ENCODE measurements around the gene TMCC2.

Gene TMCC2

DNA sequence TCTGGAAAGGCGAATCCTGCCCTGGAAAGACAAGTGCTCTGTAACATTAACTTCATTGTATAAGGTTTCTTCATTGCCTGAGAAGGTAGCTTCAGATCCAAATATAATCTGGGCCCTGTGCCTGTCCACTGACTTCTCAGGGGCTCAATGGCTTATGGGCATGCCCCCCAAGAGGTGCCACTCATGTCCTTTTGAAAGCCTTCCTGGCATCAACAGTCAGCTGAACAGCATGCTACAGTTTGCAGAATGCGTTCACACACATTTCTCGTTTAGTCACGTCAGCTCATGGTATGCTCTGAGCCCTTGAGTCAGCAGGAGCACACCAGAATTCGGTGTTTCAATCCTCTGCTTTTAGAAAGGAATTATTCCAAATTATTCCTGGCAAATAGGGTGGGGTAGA lies 23.8 kb downstream of the TMCC2 start:
- no peak overlapping the region for H3K4me2 ChIP-seq (ENCODE audit: low read length)
- no peaks in the 10 kb centered on the region for H3K79me2 ChIP-seq (ENCODE audit: control insufficient read depth, low read length)
- TF ChIP-seq EZH2phosphoT487 (IDR thresholded peaks at IDR 0.05; ENCODE audit: borderline replicate concordance, low read length) = no peak
- TF ChIP-seq, protein P1, sequence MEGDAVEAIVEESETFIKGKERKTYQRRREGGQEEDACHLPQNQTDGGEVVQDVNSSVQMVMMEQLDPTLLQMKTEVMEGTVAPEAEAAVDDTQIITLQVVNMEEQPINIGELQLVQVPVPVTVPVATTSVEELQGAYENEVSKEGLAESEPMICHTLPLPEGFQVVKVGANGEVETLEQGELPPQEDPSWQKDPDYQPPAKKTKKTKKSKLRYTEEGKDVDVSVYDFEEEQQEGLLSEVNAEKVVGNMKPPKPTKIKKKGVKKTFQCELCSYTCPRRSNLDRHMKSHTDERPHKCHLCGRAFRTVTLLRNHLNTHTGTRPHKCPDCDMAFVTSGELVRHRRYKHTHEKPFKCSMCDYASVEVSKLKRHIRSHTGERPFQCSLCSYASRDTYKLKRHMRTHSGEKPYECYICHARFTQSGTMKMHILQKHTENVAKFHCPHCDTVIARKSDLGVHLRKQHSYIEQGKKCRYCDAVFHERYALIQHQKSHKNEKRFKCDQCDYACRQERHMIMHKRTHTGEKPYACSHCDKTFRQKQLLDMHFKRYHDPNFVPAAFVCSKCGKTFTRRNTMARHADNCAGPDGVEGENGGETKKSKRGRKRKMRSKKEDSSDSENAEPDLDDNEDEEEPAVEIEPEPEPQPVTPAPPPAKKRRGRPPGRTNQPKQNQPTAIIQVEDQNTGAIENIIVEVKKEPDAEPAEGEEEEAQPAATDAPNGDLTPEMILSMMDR (IDR thresholded peaks at IDR 0.05; ENCODE audit: low read depth, low read length, poor library complexity, severe bottlenecking) = no peak
- H4K20me1 ChIP-seq (ENCODE audit: control insufficient read depth, insufficient read depth, low read depth, low read length) = no peaks in the 10 kb centered on the region
- H3K4me1 ChIP-seq (ENCODE audit: control insufficient read depth, low read length) = no peaks in the 10 kb centered on the region
- H3K9me3 ChIP-seq (ENCODE audit: control insufficient read depth, insufficient read depth, low read length) = no peaks in the 10 kb centered on the region
- H3K27ac ChIP-seq (ENCODE audit: low read depth, low read length) = no peak overlapping the region
- H3K36me3 ChIP-seq (ENCODE audit: control insufficient read depth, low read length) = no peaks in the 10 kb centered on the region
- no peaks in the 10 kb centered on the region for H3F3A ChIP-seq (ENCODE audit: control insufficient read depth, insufficient read depth)
- H3K4me3 ChIP-seq (ENCODE audit: low read length) = no peak overlapping the region
- H3K9me2 ChIP-seq (replicated peaks; ENCODE audit: control insufficient read depth, low read length) = no peaks in the 10 kb centered on the region
- peaks cover 20% of the 10 kb centered on the region; the same call in 1 of the 2 replicates for H3K27me3 ChIP-seq (ENCODE audit: control insufficient read depth, low read length)

DNA sequence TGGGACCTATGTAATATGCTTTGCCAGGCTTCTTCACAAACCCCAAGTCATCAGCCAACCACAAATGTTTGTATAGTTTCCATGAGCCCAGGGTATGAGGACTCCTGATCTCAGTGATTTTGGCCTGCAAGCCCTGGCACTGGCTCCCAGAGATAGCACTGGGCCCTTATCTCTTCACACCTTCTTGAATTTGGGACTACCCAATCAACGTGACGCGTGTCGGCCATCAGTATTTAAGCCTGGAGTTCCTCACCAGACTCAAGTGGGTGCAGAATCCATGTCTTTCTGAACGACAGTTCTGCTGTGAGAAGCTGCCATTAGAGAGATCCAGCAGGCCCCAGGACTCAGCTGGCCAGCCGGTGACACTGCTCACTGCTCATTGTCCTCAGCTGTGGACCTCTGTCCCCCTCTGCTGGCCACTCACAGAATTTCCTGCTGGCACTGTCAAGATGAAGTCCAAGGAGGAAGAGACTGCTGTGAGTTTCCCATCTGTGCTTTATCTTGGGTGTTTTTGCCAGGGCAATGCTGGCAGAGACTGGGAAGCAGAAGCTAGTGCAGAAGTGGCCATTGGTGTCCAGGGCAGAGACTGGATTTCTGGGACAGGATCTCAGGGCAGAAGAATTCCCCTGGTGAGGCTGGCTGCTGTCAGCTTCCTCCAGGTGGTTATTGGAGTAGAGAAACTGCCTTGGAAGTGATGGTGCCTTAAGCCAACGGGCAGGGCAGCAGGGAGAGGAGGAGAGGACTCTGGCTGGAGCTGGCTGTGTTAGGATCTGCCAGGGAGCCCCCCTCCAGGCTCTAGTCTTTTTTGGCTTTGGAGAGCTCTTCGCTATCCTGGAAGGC lies 28.4 kb downstream of the TMCC2 start:
- H3K9me3 ChIP-seq (ENCODE audit: control insufficient read depth, insufficient read depth, low read length) = no peaks in the 10 kb centered on the region
- no peak overlapping the region for H3K27ac ChIP-seq (ENCODE audit: low read depth, low read length)
- no peaks in the 10 kb centered on the region for H3F3A ChIP-seq (ENCODE audit: control insufficient read depth, insufficient read depth)
- TF ChIP-seq EZH2phosphoT487 (IDR thresholded peaks at IDR 0.05; ENCODE audit: borderline replicate concordance, low read length) = no peak
- TF ChIP-seq, protein P1 (IDR thresholded peaks at IDR 0.05; ENCODE audit: low read depth, low read length, poor library complexity, severe bottlenecking) = peak; percentile 97
- no peak overlapping the region for H3K4me2 ChIP-seq (ENCODE audit: low read length)
- H3K4me1 ChIP-seq (ENCODE audit: control insufficient read depth, low read length) = peaks cover 8% of the 10 kb centered on the region
- H3K4me3 ChIP-seq (ENCODE audit: low read length) = no peak overlapping the region
- no peaks in the 10 kb centered on the region for H3K9me2 ChIP-seq (replicated peaks; ENCODE audit: control insufficient read depth, low read length)
- no peaks in the 10 kb centered on the region for H3K36me3 ChIP-seq (ENCODE audit: control insufficient read depth, low read length)
- no peaks in the 10 kb centered on the region for H4K20me1 ChIP-seq (ENCODE audit: control insufficient read depth, insufficient read depth, low read depth, low read length)
- H3K27me3 ChIP-seq (ENCODE audit: control insufficient read depth, low read length) = peaks cover 10% of the 10 kb centered on the region; the same call in 1 of the 2 replicates
- no peaks in the 10 kb centered on the region for H3K79me2 ChIP-seq (ENCODE audit: control insufficient read depth, low read length)

DNA sequence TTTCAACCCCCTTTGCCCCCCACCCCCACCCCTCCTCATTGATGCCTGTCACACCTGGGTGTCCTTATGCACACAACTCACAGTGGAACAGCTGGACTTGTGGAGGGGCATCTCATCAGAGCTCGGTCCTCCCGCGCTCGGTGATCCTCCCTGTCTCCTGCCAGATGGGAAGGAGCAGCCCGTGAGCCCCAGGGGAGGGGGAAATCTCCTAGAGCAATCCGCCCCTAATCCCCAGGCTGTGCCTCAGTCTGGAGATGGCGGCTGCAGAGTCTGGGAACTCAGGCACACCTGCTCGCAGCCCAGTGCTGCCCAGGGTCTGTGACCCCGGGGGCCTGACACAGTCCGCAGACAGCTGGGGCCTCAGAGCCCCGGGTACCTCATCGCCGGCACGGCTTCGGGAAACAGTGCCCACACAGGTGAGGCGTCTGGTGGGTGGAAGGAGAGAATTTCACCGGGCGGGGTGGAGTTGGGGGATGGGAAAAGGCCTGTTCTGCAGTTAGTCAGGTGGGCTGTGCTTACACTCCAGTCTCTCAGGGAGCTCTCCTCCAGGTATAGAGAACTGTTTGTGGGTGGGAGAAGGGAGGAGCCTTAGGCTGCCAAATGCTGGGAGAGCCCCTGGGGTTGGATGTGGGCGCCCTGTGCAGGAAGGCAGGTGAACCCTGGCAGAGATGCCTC lies 29.3 kb downstream of the TMCC2 start:
- no peaks in the 10 kb centered on the region for H3F3A ChIP-seq (ENCODE audit: control insufficient read depth, insufficient read depth)
- H3K27me3 ChIP-seq (ENCODE audit: control insufficient read depth, low read length) = peaks cover 7% of the 10 kb centered on the region
- H3K4me2 ChIP-seq (ENCODE audit: low read length) = no peak overlapping the region
- H4K20me1 ChIP-seq (ENCODE audit: control insufficient read depth, insufficient read depth, low read depth, low read length) = no peaks in the 10 kb centered on the region
- H3K9me2 ChIP-seq (replicated peaks; ENCODE audit: control insufficient read depth, low read length) = no peaks in the 10 kb centered on the region
- no peaks in the 10 kb centered on the region for H3K9me3 ChIP-seq (ENCODE audit: control insufficient read depth, insufficient read depth, low read length)
- no peak overlapping the region for H3K27ac ChIP-seq (ENCODE audit: low read depth, low read length)
- H3K79me2 ChIP-seq (ENCODE audit: control insufficient read depth, low read length) = no peaks in the 10 kb centered on the region
- H3K4me1 ChIP-seq (ENCODE audit: control insufficient read depth, low read length) = peaks cover 8% of the 10 kb centered on the region
- no peaks in the 10 kb centered on the region for H3K36me3 ChIP-seq (ENCODE audit: control insufficient read depth, low read length)
- no peak overlapping the region for H3K4me3 ChIP-seq (ENCODE audit: low read length)
- TF ChIP-seq, protein P1 (IDR thresholded peaks at IDR 0.05; ENCODE audit: low read depth, low read length, poor library complexity, severe bottlenecking) = no peak
- TF ChIP-seq EZH2phosphoT487 (IDR thresholded peaks at IDR 0.05; ENCODE audit: borderline replicate concordance, low read length) = no peak

All from DOHH2 (cell line).